ENCODE measurements around the gene BST1. TPM values are rescaled to one million over a fixed set of nuclear protein-coding genes. Genes with fewer than 3 reads are reported as not detected.

Gene BST1
- total RNA-seq, 4 donors from 2014 or later = 0.26 to 2.1 (median 0.95) TPM

GRCh38 chr4:15655223-15656037, 47.4 kb upstream of the BST1 start, which contains the start of gene FBXL5:
TSS of gene FBXL5 (minus strand) at chr4:15655357. CDS start at chr4:15655287, 70 bp downstream.
- TF ChIP-seq POLR2A (IDR thresholded peaks at IDR 0.05) (peak; percentile 81 to 84), CTCF (IDR thresholded peaks at IDR 0.05 in 4 of 5, conservative IDR thresholded peaks at IDR 0.05 in 1 of 5) (no peak)
- Histone ChIP-seq H3K4me1 (peaks cover 39 to 45% of the 10 kb centered on the region in 2 donors), H3K36me3 (no peaks in the 10 kb centered on the region), H3K27ac (peak within 1 kb of the TSS; percentile 97 to 100 (median 98)), H3K9me3 (no peaks in the 10 kb centered on the region), H3K27me3 (no peaks in the 10 kb centered on the region), H3K4me3 (peak within 1 kb of the TSS; percentile 74 to 94 (median 83))
- intact Hi-C loops (cut with DNase I; ENCODE audit: low total_unique reads) (loop anchor here (1.0 to 5.0 kb wide), 3 partner anchors 26 to 653 kb away; partner anchors contain the start of genes CPEB2 and FAM200B), in situ Hi-C loops (cut with MboI; ENCODE audit: low sequenced_read_pairs in 4 of 4) (loop anchor here in 3 of 4 donors (25.0 kb wide), 3 partner anchors 168 to 643 kb away; partner anchors contain the start of gene CPEB2 (in 1 of the 3))
- ATAC-seq (peak; percentile 78 to 87), DNase-seq (peak; percentile 42 to 74)

- in situ Hi-C loops (cut with MboI; ENCODE audit: low sequenced_read_pairs in 4 of 4) (loop anchor here in 3 of 4 donors (25.0 kb wide), 3 partner anchors 169 to 644 kb away; partner anchors contain the start of gene CPEB2 (in 1 of the 3)), intact Hi-C loops (cut with DNase I; ENCODE audit: low total_unique reads) (loop anchor here (1.0 to 5.0 kb wide), 2 partner anchors 25 to 146 kb away; partner anchors contain the start of gene FAM200B)
- DNase-seq (peak in 1 of 2 donors; percentile 32), ATAC-seq (peak in 1 of 2 donors; percentile 12)
- Histone ChIP-seq H3K27me3 (no peaks in the 10 kb centered on the region), H3K27ac (peak overlapping the region; percentile 97 to 100 (median 98)), H3K4me1 (peaks cover 32 to 39% of the 10 kb centered on the region in 2 donors), H3K4me3 (peak overlapping the region; percentile 74 to 94 (median 83)), H3K36me3 (no peaks in the 10 kb centered on the region), H3K9me3 (no peaks in the 10 kb centered on the region)
- TF ChIP-seq POLR2A (IDR thresholded peaks at IDR 0.05) (no peak), CTCF (IDR thresholded peaks at IDR 0.05 in 4 of 5, conservative IDR thresholded peaks at IDR 0.05 in 1 of 5) (no peak)
Observed at GRCh38 chr4:15656038-15656470, 46.8 kb upstream of the BST1 start.

- in situ Hi-C loops (cut with MboI; ENCODE audit: low sequenced_read_pairs in 4 of 4) (loop anchor here in 3 of 4 donors (25.0 kb wide), 3 partner anchors 170 to 645 kb away; partner anchors contain the start of gene CPEB2 (in 1 of the 3)), intact Hi-C loops (cut with DNase I; ENCODE audit: low total_unique reads) (loop anchor here (5.0 kb wide), 1 partner anchor 145 kb away; no protein-coding TSS in a partner anchor)
- Histone ChIP-seq H3K4me1 (peaks cover 20 to 26% of the 10 kb centered on the region in 2 donors), H3K4me3 (no peak overlapping the region), H3K9me3 (no peaks in the 10 kb centered on the region), H3K36me3 (no peaks in the 10 kb centered on the region), H3K27ac (no peak overlapping the region), H3K27me3 (no peaks in the 10 kb centered on the region)
- DNase-seq (no peak), ATAC-seq (no peak)
- TF ChIP-seq POLR2A (IDR thresholded peaks at IDR 0.05) (no peak), CTCF (IDR thresholded peaks at IDR 0.05 in 4 of 5, conservative IDR thresholded peaks at IDR 0.05 in 1 of 5) (no peak)
Observed at GRCh38 chr4:15657366-15657765, 45.5 kb upstream of the BST1 start.

- Histone ChIP-seq H3K4me3 (no peak overlapping the region), H3K4me1 (peaks cover 11 to 17% of the 10 kb centered on the region in 2 donors), H3K9me3 (no peaks in the 10 kb centered on the region), H3K27me3 (no peaks in the 10 kb centered on the region), H3K36me3 (no peaks in the 10 kb centered on the region), H3K27ac (no peak overlapping the region)
- in situ Hi-C loops (cut with MboI; ENCODE audit: low sequenced_read_pairs in 4 of 4) (loop anchor here in 3 of 4 donors (25.0 kb wide), 3 partner anchors 171 to 646 kb away; partner anchors contain the start of gene CPEB2 (in 1 of the 3)), intact Hi-C loops (cut with DNase I; ENCODE audit: low total_unique reads) (loop anchor here (5.0 kb wide), 1 partner anchor 144 kb away; no protein-coding TSS in a partner anchor)
- DNase-seq (no peak), ATAC-seq (no peak)
- TF ChIP-seq CTCF (IDR thresholded peaks at IDR 0.05 in 4 of 5, conservative IDR thresholded peaks at IDR 0.05 in 1 of 5) = no peak
- no peak for TF ChIP-seq POLR2A (IDR thresholded peaks at IDR 0.05)
Observed at GRCh38 chr4:15658136-15658770, 44.6 kb upstream of the BST1 start.
